ENCODE measurements around the gene EPHB4.

Gene EPHB4

DNA sequence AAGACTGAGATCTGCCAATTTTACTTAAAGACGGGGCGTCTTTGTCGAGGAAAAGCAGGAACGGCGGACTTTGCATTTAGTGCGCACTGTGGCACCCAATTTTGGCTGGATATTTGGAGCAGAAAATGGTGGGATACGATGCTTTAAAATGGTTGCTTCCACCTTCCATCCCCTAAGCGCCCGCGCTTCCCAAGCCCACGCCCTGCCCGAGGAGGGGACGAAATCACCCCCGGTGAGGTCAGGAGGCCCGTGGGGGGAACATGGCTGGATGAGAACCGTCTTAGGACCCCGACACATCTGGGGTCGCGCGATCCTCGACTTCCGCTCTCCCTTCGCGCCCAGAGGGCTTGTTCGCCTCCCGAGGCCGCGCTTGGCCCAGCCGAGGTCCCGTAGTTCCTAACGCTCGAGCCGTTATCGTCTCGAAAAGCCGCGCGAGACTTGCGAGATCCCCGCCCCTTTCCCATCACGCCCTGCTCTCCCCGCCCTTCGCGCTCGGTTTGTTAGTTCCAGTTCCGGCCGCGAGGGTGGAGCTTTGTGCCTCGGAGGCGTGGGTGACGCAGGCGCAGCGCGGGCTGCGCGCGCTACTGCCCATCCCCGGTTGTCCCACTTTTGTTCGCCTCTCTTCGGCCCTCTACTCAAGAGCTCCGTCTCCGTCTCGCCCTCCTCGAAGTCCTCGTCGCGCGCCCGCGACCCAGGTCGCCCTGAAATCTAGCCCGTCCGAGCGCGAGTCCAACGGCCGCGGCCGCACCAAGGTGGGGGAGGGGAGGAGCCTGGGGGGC, 47.4 kb upstream of the EPHB4 start, which contains the start of gene SRRT (continued):
- TF ChIP-seq WT1 (tag by site-specific recombination; IDR thresholded peaks at IDR 0.05) (peak; percentile 57), BCL11B (tag by site-specific recombination; IDR thresholded peaks at IDR 0.05; ENCODE audit: low read depth) (0 out of 2 replicates have a peak, but pooled peaks have one; percentile 24), TCF7L2 (IDR thresholded peaks at IDR 0.05; ENCODE audit: borderline replicate concordance, low read depth, low read length) (no peak), KLF10 (tag by site-specific recombination; IDR thresholded peaks at IDR 0.05) (peak; percentile 59; the same call in 1 of the 2 replicates), ZNF600 (tag by site-specific recombination; IDR thresholded peaks at IDR 0.05) (0 out of 2 replicates have a peak, but pooled peaks have one; percentile 37), ZBTB17 (tag by site-specific recombination; IDR thresholded peaks at IDR 0.05) (peak; percentile 86), ZEB2 (tag by site-specific recombination; IDR thresholded peaks at IDR 0.05) (peak; percentile 93), ZNF843 (tag by site-specific recombination; IDR thresholded peaks at IDR 0.05) (peak; percentile 64; the same call in 1 of the 2 replicates), ZNF664 (tag by site-specific recombination; IDR thresholded peaks at IDR 0.05) (peak; percentile 75), MZF1 (tag by site-specific recombination; IDR thresholded peaks at IDR 0.05; ENCODE audit: borderline replicate concordance) (0 out of 2 replicates have a peak, but pooled peaks have one; percentile 33), ZFP69B (tag by site-specific recombination; IDR thresholded peaks at IDR 0.05) (peak; percentile 43), ZNF501 (tag by site-specific recombination; IDR thresholded peaks at IDR 0.05) (peak; percentile 94; the same call in 1 of the 2 replicates), ZBTB48 (tag by site-specific recombination; IDR thresholded peaks at IDR 0.05) (peak; percentile 37; the same call in 1 of the 2 replicates), SCRT2 (tag by site-specific recombination; IDR thresholded peaks at IDR 0.05) (peak; percentile 27; the same call in 1 of the 2 replicates), ZXDB (tag by site-specific recombination; IDR thresholded peaks at IDR 0.05) (peak; percentile 90), ZNF394 (tag by site-specific recombination; IDR thresholded peaks at IDR 0.05; ENCODE audit: borderline replicate concordance) (peak; percentile 64), ZNF324 (tag by site-specific recombination; IDR thresholded peaks at IDR 0.05) (peak; percentile 57; the same call in 1 of the 2 replicates), KLF8 (tag by site-specific recombination; IDR thresholded peaks at IDR 0.05) (peak; percentile 99), ZNF626 (tag by site-specific recombination; IDR thresholded peaks at IDR 0.05) (no peak), ZNF660 (tag by site-specific recombination; IDR thresholded peaks at IDR 0.05) (peak; percentile 85), KLF9 (tag by site-specific recombination; IDR thresholded peaks at IDR 0.05; ENCODE audit: low read depth) (peak; percentile 85), YY2 (tag by site-specific recombination; IDR thresholded peaks at IDR 0.05) (peak; percentile 91), ZNF221 (tag by site-specific recombination; IDR thresholded peaks at IDR 0.05; ENCODE audit: borderline replicate concordance) (no peak), ZSCAN16 (tag by site-specific recombination; IDR thresholded peaks at IDR 0.05) (peak; percentile 43; the same call in 1 of the 2 replicates), RBAK (tag by site-specific recombination; IDR thresholded peaks at IDR 0.05) (no peak), ZNF76 (tag by site-specific recombination; IDR thresholded peaks at IDR 0.05; ENCODE audit: borderline replicate concordance, low read depth) (peak; percentile 95)
- TF ChIP-seq, protein P1, sequence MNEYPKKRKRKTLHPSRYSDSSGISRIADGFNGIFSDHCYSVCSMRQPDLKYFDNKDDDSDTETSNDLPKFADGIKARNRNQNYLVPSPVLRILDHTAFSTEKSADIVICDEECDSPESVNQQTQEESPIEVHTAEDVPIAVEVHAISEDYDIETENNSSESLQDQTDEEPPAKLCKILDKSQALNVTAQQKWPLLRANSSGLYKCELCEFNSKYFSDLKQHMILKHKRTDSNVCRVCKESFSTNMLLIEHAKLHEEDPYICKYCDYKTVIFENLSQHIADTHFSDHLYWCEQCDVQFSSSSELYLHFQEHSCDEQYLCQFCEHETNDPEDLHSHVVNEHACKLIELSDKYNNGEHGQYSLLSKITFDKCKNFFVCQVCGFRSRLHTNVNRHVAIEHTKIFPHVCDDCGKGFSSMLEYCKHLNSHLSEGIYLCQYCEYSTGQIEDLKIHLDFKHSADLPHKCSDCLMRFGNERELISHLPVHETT (tag by site-specific recombination; IDR thresholded peaks at IDR 0.05), result peak; percentile 60; the same call in 1 of the 2 replicates
- TF ChIP-seq, protein P2, sequence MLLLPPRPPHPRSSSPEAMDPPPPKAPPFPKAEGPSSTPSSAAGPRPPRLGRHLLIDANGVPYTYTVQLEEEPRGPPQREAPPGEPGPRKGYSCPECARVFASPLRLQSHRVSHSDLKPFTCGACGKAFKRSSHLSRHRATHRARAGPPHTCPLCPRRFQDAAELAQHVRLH (tag by site-specific recombination; IDR thresholded peaks at IDR 0.05), result 0 out of 2 replicates have a peak, but pooled peaks have one; percentile 55
- TF ChIP-seq, protein P3, sequence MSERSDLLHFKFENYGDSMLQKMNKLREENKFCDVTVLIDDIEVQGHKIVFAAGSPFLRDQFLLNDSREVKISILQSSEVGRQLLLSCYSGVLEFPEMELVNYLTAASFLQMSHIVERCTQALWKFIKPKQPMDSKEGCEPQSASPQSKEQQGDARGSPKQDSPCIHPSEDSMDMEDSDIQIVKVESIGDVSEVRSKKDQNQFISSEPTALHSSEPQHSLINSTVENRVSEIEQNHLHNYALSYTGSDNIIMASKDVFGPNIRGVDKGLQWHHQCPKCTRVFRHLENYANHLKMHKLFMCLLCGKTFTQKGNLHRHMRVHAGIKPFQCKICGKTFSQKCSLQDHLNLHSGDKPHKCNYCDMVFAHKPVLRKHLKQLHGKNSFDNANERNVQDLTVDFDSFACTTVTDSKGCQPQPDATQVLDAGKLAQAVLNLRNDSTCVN (tag by site-specific recombination; optimal IDR thresholded peaks at IDR 0.05), result peak; percentile 98
- TF ChIP-seq, protein P4, sequence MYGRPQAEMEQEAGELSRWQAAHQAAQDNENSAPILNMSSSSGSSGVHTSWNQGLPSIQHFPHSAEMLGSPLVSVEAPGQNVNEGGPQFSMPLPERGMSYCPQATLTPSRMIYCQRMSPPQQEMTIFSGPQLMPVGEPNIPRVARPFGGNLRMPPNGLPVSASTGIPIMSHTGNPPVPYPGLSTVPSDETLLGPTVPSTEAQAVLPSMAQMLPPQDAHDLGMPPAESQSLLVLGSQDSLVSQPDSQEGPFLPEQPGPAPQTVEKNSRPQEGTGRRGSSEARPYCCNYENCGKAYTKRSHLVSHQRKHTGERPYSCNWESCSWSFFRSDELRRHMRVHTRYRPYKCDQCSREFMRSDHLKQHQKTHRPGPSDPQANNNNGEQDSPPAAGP (tag by site-specific recombination; IDR thresholded peaks at IDR 0.05), result peak; percentile 71
- TF ChIP-seq, protein P5, sequence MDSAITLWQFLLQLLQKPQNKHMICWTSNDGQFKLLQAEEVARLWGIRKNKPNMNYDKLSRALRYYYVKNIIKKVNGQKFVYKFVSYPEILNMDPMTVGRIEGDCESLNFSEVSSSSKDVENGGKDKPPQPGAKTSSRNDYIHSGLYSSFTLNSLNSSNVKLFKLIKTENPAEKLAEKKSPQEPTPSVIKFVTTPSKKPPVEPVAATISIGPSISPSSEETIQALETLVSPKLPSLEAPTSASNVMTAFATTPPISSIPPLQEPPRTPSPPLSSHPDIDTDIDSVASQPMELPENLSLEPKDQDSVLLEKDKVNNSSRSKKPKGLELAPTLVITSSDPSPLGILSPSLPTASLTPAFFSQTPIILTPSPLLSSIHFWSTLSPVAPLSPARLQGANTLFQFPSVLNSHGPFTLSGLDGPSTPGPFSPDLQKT (IDR thresholded peaks at IDR 0.05; ENCODE audit: borderline replicate concordance, low read depth, low read length), result no peak
- TF ChIP-seq, protein P6, sequence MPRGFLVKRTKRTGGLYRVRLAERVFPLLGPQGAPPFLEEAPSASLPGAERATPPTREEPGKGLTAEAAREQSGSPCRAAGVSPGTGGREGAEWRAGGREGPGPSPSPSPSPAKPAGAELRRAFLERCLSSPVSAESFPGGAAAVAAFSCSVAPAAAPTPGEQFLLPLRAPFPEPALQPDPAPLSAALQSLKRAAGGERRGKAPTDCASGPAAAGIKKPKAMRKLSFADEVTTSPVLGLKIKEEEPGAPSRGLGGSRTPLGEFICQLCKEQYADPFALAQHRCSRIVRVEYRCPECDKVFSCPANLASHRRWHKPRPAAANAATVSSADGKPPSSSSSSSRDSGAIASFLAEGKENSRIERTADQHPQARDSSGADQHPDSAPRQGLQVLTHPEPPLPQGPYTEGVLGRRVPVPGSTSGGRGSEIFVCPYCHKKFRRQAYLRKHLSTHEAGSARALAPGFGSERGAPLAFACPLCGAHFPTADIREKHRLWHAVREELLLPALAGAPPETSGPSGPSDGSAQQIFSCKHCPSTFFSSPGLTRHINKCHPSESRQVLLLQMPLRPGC (tag by site-specific recombination; IDR thresholded peaks at IDR 0.05), result peak; percentile 46
